ENCODE results near the gene UNK. TPM values are rescaled to one million over a fixed set of nuclear protein-coding genes. Genes with fewer than 3 reads are reported as not detected.
A peak's percentile ranks its signal among the peaks of the same experiment; 100 is the strongest.

The UNK gene
- total and polyA plus RNA-seq, 11 donors: 11.3 to 27.5 (median 16.3) TPM

GRCh38 chr17:75814021-75814395 lies 29.4 kb downstream of the UNK start:
- no peak for DNase-seq
- intact Hi-C loops (cut with DNase I): loop anchor here in 1 of 10 donors (2.0 kb wide), 1 partner anchor 19 kb away; no protein-coding TSS in a partner anchor
- WGBS, 4 donors: 86 to 94% (median 91%) methylated on average over 6 of the region's 6 CpGs

GRCh38 chr17:75814900-75815373 lies 30.3 kb downstream of the UNK start:
- Histone ChIP-seq H3K4me1 (peaks cover 1 to 10% (median 5%) of the 10 kb centered on the region in 12 donors), H3K27me3 (no peaks in the 10 kb centered on the region), H3K9me3 (no peaks in the 10 kb centered on the region), H3K27ac (no peak overlapping the region), H3K4me3 (no peak overlapping the region), H3K36me3 (peaks cover 0 to 100% (median 92%) of the 10 kb centered on the region in 9 donors)
- intact Hi-C loops (cut with DNase I): loop anchor here in 1 of 10 donors (2.0 kb wide), 1 partner anchor 20 kb away; no protein-coding TSS in a partner anchor
- ATAC-seq (no peak), DNase-seq (peak in 1 of 5 donors; percentile 40)
- WGBS, 4 donors: 89 to 95% (median 93%) methylated on average over 11 to 13 of the region's 13 CpGs
- no peak for TF ChIP-seq POLR2A (IDR thresholded peaks at IDR 0.05)
- TF ChIP-seq CTCF (IDR thresholded peaks at IDR 0.05): no peak

More at GRCh38 chr17:75814021-75814395, 29.4 kb downstream of the UNK start:
- no peak for ATAC-seq
- Histone ChIP-seq H3K4me1 (peaks cover 4 to 19% (median 14%) of the 10 kb centered on the region in 12 donors), H3K27ac (no peak overlapping the region), H3K4me3 (no peak overlapping the region), H3K9me3 (no peaks in the 10 kb centered on the region), H3K27me3 (no peaks in the 10 kb centered on the region), H3K36me3 (peaks cover 0 to 96% (median 82%) of the 10 kb centered on the region in 9 donors)
- TF ChIP-seq POLR2A (IDR thresholded peaks at IDR 0.05): no peak
- TF ChIP-seq CTCF (IDR thresholded peaks at IDR 0.05): no peak

- ATAC-seq: no peak
- TF ChIP-seq POLR2A (IDR thresholded peaks at IDR 0.05): no peak
- TF ChIP-seq CTCF (IDR thresholded peaks at IDR 0.05): no peak
- H3K4me1 ChIP-seq: peaks cover 0 to 6% (median under 1%) of the 10 kb centered on the region in 12 donors
Observed at GRCh38 chr17:75815399-75815798, 30.8 kb downstream of the UNK start.

GRCh38 chr17:75816693-75817092 lies 32.1 kb downstream of the UNK start:
- intact Hi-C loops (cut with DNase I): no loop called here
- Histone ChIP-seq H3K4me3 (no peak overlapping the region), H3K9me3 (no peaks in the 10 kb centered on the region), H3K27me3 (no peaks in the 10 kb centered on the region), H3K36me3 (peaks cover 0 to 100% (median 96%) of the 10 kb centered on the region in 9 donors), H3K4me1 (no peaks in the 10 kb centered on the region), H3K27ac (no peak overlapping the region)
- DNase-seq (no peak), ATAC-seq (no peak)
- WGBS, 4 donors: 92 to 98% (median 95%) methylated on average over 7 to 9 of the region's 9 CpGs
- TF ChIP-seq CTCF (IDR thresholded peaks at IDR 0.05): no peak
- no peak for TF ChIP-seq POLR2A (IDR thresholded peaks at IDR 0.05)

More at GRCh38 chr17:75815399-75815798, 30.8 kb downstream of the UNK start:
- H3K9me3 ChIP-seq: no peaks in the 10 kb centered on the region
- no peaks in the 10 kb centered on the region for H3K27me3 ChIP-seq
- H3K36me3 ChIP-seq: peaks cover 0 to 100% (median 92%) of the 10 kb centered on the region in 9 donors
- no peak overlapping the region for H3K27ac ChIP-seq
- 94 to 97% (median 96%) methylated on average over 3 of the region's 3 CpGs for WGBS, 4 donors
- intact Hi-C loops (cut with DNase I): loop anchor here in 1 of 10 donors (2.0 kb wide), 1 partner anchor 21 kb away; no protein-coding TSS in a partner anchor
- DNase-seq: no peak
- H3K4me3 ChIP-seq: no peak overlapping the region

Measured in heart left ventricle (tissue), 16 donors.